ENCODE results near the gene GIGYF2. TPM values are rescaled to one million over a fixed set of nuclear protein-coding genes. Genes with fewer than 3 reads are reported as not detected.

GIGYF2 gene
- total RNA-seq, 1 donor from 2014 or later: 63.4 TPM

DNA sequence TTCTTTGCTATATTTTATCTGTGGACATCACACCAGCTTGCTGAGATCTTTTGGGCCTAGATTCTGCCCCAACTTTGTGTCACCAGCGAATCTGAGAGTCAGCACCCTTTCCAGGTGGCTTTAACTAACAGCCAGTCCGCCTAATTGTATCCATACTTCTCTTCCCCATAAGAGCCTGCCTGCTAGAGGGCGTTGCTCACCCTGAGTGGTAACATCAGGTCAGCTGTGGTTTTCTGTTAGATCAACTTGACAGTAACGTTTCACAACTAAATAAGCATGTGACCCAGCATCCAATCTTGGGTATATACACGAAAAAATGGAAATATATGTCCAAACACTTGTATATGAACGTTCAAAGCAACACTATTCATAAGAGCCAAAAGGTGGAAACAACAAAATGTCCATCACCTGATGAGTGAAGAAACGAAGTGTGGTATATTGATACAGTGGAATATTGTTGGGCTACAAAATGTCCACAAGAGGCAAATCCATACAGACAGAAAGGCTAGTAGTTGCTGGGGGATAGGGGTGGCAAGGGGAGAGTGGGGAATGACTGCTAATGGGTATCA, 38.8 kb upstream of the GIGYF2 start:
- Mint-ChIP-seq H3K4me3 (ENCODE audit: unreplicated experiment) (no peak overlapping the region), H3K27ac (ENCODE audit: unreplicated experiment) (no peak overlapping the region), H3K9me3 (ENCODE audit: unreplicated experiment) (no peaks in the 10 kb centered on the region), H3K36me3 (ENCODE audit: unreplicated experiment) (peaks cover 10% of the 10 kb centered on the region), H3K27me3 (ENCODE audit: unreplicated experiment) (no peaks in the 10 kb centered on the region), H3K4me1 (ENCODE audit: unreplicated experiment) (peaks cover 13% of the 10 kb centered on the region)
- TF ChIP-seq, protein P1, sequence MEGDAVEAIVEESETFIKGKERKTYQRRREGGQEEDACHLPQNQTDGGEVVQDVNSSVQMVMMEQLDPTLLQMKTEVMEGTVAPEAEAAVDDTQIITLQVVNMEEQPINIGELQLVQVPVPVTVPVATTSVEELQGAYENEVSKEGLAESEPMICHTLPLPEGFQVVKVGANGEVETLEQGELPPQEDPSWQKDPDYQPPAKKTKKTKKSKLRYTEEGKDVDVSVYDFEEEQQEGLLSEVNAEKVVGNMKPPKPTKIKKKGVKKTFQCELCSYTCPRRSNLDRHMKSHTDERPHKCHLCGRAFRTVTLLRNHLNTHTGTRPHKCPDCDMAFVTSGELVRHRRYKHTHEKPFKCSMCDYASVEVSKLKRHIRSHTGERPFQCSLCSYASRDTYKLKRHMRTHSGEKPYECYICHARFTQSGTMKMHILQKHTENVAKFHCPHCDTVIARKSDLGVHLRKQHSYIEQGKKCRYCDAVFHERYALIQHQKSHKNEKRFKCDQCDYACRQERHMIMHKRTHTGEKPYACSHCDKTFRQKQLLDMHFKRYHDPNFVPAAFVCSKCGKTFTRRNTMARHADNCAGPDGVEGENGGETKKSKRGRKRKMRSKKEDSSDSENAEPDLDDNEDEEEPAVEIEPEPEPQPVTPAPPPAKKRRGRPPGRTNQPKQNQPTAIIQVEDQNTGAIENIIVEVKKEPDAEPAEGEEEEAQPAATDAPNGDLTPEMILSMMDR (IDR thresholded peaks at IDR 0.05): no peak
- DNase-seq (ENCODE audit: extremely low spot score, unreplicated experiment): no peak

DNA sequence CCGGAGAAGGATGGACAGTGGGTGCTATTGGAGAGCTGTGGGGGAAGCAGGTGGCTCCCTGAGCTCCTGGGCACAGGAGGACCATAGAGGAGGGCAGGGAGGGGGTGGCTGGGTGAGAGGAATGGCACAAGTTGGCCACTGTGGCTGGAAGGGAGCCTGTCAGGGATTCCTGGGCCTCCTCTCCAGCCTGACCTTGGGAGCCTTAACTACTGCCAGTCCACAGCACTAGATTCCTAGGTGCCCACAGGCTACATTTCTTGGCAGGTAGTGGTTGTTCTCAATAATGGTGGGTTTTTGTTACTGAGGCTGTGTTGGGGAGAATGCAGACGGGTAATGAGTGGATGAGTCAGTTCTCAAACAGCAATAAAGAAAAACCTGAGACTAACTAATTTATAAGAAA, 37.8 kb upstream of the GIGYF2 start:
- TF ChIP-seq, protein P1 (IDR thresholded peaks at IDR 0.05): no peak
- Mint-ChIP-seq H3K4me1 (ENCODE audit: unreplicated experiment) (peaks cover 13% of the 10 kb centered on the region), H3K9me3 (ENCODE audit: unreplicated experiment) (no peaks in the 10 kb centered on the region), H3K4me3 (ENCODE audit: unreplicated experiment) (no peak overlapping the region), H3K36me3 (ENCODE audit: unreplicated experiment) (peaks cover 13% of the 10 kb centered on the region), H3K27ac (ENCODE audit: unreplicated experiment) (no peak overlapping the region), H3K27me3 (ENCODE audit: unreplicated experiment) (no peaks in the 10 kb centered on the region)
- DNase-seq (ENCODE audit: extremely low spot score, unreplicated experiment): no peak

DNA sequence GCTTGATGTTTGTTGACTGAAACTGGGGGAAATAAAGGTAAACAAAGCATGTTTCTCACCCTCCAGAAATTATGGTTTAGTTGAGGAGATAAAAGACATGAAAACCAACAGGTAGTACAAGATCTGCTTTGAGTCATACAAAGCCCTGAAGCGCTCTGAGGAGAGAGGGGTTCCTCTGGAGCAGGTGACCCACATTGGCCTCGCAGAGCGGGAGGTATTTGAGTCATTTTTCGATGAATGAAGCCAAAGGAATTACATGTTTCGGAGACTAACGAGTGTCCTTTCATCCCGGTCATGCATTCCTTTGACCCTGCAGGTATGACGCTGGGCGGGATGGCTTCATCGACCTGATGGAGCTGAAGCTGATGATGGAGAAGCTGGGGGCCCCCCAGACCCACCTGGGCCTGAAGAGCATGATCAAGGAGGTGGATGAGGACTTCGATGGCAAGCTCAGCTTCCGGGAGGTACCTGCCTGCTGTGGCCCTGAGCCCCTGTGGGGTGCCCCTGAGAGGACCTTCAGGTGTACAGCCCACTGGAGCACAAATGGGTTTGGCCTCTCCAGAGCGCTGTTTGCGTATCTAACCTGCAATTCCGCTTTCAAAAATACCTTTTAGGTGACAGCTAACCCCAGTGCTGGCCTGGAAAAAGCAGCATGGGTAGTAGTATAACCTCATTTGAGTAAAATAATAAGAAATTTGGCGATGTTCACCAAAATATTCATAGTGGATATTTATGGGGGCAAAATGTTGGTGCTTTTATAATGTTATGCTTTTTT, 34.5 kb upstream of the GIGYF2 start:
- no peaks in the 10 kb centered on the region for H3K9me3 Mint-ChIP-seq (ENCODE audit: unreplicated experiment)
- H3K27ac Mint-ChIP-seq (ENCODE audit: unreplicated experiment): no peak overlapping the region
- TF ChIP-seq, protein P1 (IDR thresholded peaks at IDR 0.05): no peak
- DNase-seq (ENCODE audit: extremely low spot score, unreplicated experiment): no peak
- H3K36me3 Mint-ChIP-seq (ENCODE audit: unreplicated experiment): peaks cover 16% of the 10 kb centered on the region
- H3K4me3 Mint-ChIP-seq (ENCODE audit: unreplicated experiment): no peak overlapping the region
- no peaks in the 10 kb centered on the region for H3K27me3 Mint-ChIP-seq (ENCODE audit: unreplicated experiment)
- H3K4me1 Mint-ChIP-seq (ENCODE audit: unreplicated experiment): peaks cover 9% of the 10 kb centered on the region

DNA sequence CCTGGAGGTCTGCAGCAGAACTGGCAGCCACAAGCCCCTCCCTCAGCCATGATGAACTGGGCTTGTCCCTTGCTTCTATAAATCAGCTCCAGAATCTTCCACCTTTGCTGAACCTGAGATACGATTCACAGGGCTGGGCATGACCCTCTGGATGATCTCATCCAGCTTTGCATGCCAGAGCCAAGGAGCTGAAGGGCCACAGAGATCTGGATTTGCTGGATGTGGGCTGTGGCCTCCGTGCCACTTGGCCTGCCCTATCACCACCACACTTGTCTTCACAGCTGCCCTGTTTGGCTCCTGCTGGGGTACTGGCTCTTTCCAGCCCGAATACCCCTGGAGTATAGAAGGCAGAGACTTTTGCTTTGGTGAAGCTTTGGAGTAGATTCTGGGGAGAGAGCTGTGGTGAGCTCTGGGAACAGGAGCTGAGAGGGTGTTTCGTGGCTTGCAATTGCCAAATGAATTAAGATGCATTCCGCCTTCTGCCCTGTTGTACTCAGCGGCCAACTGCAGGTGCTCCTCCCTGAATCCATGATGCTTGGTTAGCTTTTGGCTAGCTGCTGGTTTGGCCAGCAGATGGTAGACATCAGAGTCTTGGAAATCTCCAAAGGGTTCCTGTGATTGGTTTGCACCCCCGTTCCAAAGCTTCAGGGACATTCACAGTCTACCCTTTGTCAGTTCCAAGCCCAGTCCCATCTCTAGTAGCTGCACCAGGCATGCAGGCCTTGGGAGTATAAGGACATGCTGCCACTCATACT, 30.9 kb upstream of the GIGYF2 start:
- Mint-ChIP-seq H3K9me3 (ENCODE audit: unreplicated experiment) (no peaks in the 10 kb centered on the region), H3K36me3 (ENCODE audit: unreplicated experiment) (peaks cover 22% of the 10 kb centered on the region), H3K4me1 (ENCODE audit: unreplicated experiment) (peaks cover 9% of the 10 kb centered on the region), H3K4me3 (ENCODE audit: unreplicated experiment) (no peak overlapping the region), H3K27me3 (ENCODE audit: unreplicated experiment) (no peaks in the 10 kb centered on the region), H3K27ac (ENCODE audit: unreplicated experiment) (no peak overlapping the region)
- DNase-seq (ENCODE audit: extremely low spot score, unreplicated experiment): no peak
- TF ChIP-seq, protein P1 (IDR thresholded peaks at IDR 0.05): no peak
